ENCODE results near the gene SIDT1.

GRCh38 chr3:113552851-113553250, 20.5 kb downstream of the SIDT1 start:
- TF ChIP-seq CTCF (IDR thresholded peaks at IDR 0.05) (no peak), POLR2A (IDR thresholded peaks at IDR 0.05) (no peak)
